ES-I3 (cell line): ENCODE data around the gene NUBPL.
"Not testable (repeated sequence)": the region's sequence is repeated elsewhere in the genome, so short reads cannot be mapped to it uniquely, and the experiment has no call there.

ENCODE experiments used
- H3K36me3 ChIP-seq: 2 replicates; pipeline ENCODE4 v1.6.1; 2013; ENCODE audit warnings: mild to moderate bottlenecking, low read length, control low read depth, moderate library complexity; ENCODE audit not compliant: insufficient read depth
- H3K4me1 ChIP-seq: 2 replicates; pipeline ENCODE4 v1.6.1; 2013; ENCODE audit warnings: mild to moderate bottlenecking, control low read depth, low read length; ENCODE audit not compliant: insufficient read depth
- H3K9ac ChIP-seq: 2 replicates; pipeline ENCODE4 v1.6.1; 2013; ENCODE audit warnings: low read depth, mild to moderate bottlenecking, low read length, moderate library complexity
- H3K9me3 ChIP-seq: 2 replicates; pipeline ENCODE4 v1.6.1; 2013; ENCODE audit warnings: mild to moderate bottlenecking, low read length, moderate library complexity; ENCODE audit not compliant: control insufficient read depth, insufficient read depth

NUBPL gene

DNA sequence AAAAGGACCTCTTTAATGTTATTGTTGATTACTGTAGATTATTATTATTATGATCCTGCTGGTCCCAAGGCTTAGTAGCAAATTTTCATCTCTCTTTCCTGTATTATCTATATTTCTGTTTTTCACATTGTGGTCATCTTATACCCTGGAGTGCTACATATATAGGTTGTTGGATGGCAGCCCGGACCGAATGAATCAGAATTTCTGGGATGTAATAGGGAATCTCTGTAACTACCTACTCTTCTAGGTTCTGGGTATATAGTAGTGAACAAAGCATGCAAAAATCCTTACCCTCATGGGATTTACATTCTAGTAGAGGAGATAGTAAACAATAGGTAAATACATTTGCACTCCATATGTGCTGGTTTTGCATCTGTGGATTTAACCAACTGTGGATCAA lies 31.4 kb downstream of the NUBPL start:
- Histone ChIP-seq H3K9ac (no peak overlapping the region), H3K4me1 (no peaks in the 10 kb centered on the region), H3K36me3 (no peaks in the 10 kb centered on the region), H3K9me3 (no peaks in the 10 kb centered on the region)

DNA sequence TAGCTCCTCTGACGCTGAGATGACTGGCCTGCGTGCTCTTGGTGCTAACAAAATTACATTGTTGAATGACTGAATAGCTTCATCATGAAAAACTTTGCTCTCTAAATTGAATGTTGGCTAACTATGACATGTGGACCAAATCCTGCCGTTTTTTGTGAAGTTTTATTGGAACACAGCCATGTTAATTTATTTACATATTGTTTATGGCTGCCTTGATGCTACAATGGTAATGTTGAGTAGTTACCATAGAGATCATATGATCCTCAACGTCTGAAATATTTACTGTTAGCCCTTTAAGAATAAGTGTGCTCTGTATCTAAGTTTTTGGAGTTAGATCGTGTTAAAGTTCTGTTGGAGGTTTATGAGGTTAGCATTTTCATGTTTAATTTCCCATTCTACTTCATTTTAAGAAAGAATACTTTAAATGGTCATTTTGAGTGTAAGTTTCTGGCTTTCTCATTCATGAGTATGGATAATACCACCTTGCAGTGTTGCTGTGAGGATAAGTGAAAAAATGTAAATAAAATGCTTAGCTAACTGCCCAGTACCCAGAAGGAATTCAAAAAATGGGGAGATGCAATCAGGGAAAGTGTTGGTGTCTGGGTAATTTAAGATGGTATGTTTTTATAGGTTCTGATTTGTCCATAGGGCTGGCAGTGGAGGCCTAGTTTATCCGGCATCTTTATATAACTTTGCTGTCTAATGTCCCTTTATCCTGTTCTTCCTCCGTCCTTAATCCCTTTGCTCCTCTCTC lies 35.3 kb downstream of the NUBPL start:
- no peak overlapping the region for H3K9ac ChIP-seq
- H3K4me1 ChIP-seq, result no peaks in the 10 kb centered on the region
- H3K36me3 ChIP-seq, result no peaks in the 10 kb centered on the region
- H3K9me3 ChIP-seq, result no peaks in the 10 kb centered on the region

DNA sequence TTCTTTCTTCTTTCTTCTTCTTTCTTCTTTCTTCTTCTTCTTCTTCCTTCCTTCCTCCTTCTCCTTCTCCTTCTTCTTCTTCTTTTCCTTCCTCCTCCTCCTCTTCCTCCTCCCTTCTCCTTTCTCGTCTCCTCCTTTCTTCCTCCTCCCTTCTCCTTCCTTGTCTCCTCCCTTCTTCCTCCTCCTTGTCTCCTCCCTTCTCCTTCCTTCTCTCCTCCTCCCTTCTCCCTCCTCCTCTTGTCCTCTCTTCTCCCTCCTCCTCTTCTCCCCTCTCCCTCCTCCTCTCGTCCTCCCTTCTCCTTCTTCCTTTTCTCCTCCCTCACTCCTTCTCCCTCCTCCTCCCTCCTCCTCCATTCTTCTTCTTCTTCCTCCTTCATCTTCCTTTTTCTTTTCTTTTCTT lies 44.5 kb downstream of the NUBPL start:
- Histone ChIP-seq H3K9ac (no peak overlapping the region), H3K9me3 (no peaks in the 10 kb centered on the region), H3K36me3 (no peaks in the 10 kb centered on the region), H3K4me1 (no peaks in the 10 kb centered on the region)

DNA sequence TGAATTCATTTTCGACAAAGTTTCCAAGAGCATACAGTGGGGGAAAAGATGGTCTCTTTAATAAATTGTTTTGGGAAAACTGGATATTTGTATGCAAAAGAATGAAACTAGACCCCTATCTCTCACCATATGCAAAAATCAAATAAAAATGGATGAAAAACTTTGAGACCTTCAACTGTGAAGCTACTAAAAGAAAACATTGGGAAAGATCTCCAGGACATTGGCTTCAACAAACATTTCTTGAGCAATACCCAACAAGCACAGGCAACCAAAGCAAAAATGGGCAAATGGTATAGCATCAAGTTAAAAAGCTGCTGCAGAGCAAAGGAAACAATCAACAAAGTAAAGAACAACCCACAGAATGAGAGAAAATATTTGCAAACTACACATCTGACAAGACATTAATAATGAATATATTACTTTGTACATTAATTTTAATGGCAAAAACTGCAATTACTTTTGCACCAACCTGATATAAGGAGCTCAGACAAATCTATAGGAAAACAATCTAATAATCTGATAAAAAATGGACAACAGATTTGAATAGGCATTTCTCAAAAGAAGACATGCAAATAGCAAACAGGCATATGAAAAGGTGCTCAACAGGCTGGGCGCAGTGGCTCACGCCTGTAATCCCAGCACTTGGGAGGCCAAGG lies 50.7 kb downstream of the NUBPL start:
- H3K36me3 ChIP-seq, result no peaks in the 10 kb centered on the region
- no peaks in the 10 kb centered on the region for H3K4me1 ChIP-seq
- H3K9ac ChIP-seq, result no peak overlapping the region
- H3K9me3 ChIP-seq, result no peaks in the 10 kb centered on the region

DNA sequence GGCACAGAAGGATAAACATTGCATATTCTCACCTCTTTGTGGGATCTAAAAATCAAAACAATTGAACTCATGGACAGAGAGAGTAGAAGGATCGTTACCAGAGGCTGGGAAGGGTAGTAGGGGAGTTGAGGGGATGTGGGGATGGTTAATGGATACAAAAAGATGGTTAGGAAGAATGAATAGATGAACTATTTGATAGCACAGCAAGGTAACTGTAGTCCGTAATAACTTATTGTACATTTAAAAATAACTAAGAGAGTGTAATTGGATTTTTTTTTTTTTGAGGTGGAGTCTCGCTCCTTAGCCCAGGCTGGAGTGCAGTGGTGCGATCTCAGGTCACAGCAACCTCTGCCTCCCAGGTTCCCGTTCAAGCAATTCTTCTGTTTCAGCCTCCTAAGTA lies 52.0 kb downstream of the NUBPL start:
- H3K36me3 ChIP-seq, result no peaks in the 10 kb centered on the region
- H3K4me1 ChIP-seq, result no peaks in the 10 kb centered on the region
- H3K9ac ChIP-seq, result no peak overlapping the region
- H3K9me3 ChIP-seq, result no peaks in the 10 kb centered on the region

DNA sequence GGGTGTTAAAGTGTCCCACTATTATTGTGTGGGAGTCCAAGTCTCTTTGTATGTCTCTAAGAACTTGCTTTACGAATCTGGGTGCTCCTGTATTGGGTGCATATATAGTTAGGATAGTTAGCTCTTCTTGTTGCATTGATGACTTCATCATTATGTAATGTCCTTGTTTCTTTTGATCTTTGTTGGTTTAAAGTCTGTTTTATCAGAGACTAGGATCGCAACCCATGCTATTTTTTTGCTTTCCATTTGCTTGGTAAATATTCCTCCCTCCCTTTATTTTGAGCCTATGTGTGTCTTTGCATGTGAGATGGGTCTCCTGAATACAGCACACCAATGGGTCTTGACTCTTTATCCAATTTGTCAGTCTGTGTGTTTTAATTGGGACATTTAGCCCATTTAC lies 57.7 kb downstream of the NUBPL start:
- H3K4me1 ChIP-seq, result not testable (repeated sequence)

DNA sequence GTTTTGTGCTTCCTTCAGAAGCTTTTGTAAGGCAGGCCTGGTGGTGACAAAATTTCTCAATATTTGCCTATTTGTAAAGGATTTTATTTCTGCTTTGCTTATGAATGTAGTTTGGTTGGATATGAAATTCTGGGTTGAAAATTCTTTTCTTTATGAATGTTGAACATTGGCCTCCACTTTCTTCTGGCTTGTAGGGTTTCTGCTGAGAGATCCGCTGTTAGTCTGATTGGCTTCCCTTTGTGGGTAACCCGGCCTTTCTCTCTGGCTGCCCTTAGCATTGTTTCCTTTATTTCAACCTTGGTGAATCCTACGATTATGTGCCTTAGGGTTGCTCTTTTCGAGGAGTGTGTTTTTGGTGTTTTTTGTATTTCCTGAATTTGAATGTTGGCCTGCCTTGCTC lies 58.2 kb downstream of the NUBPL start:
- Histone ChIP-seq H3K36me3 (no peaks in the 10 kb centered on the region), H3K4me1 (no peaks in the 10 kb centered on the region), H3K9me3 (peaks cover 3% of the 10 kb centered on the region), H3K9ac (no peak overlapping the region)

More for the DNA sequence above, 57.7 kb downstream of the NUBPL start:
- H3K36me3 ChIP-seq, H3K9ac ChIP-seq, H3K9me3 ChIP-seq: not testable (repeated sequence)

DNA sequence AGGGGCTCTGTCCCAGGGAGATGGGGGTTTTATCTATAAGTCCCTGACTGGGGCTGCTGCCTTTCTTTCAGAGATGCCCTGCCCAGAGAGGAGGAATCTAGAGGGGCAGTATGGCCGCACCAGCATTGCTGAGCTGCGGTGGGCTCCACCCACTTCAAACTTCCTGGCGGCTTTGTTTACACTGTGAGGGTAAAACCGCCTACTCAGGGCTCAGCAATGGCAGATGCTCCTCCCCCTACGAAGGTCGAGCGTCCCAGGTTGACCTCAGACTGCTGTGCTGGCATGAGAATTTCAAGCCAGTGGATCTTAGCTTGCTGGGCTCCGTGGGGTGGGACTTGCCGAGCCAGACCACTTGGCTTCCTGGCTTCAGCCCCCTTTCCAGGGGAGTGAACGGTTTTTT lies 59.7 kb downstream of the NUBPL start:
- not testable (repeated sequence) for H3K9me3 ChIP-seq, H3K4me1 ChIP-seq, H3K9ac ChIP-seq, H3K36me3 ChIP-seq

DNA sequence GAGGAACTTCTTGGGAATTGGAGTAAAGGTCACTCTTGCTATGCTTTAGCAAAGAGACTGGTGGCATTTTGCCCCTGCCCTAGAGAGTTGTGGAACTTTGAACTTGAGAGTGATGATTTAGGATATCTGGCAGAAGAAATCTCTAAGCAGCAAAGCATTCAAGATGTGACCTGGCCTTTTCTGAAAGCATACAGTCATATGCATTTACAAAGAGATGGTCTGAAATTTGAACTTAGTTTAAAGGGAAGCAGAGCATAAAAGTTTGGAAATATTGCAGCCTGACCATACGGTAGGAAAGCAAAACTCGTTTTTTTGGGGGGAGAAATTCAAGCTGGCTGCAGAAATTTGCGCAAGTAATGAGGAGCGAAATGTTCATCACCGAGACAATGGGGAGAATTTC lies 60.9 kb downstream of the NUBPL start:
- Histone ChIP-seq H3K36me3 (no peaks in the 10 kb centered on the region), H3K4me1 (no peaks in the 10 kb centered on the region), H3K9me3 (peaks cover 3% of the 10 kb centered on the region), H3K9ac (no peak overlapping the region)

DNA sequence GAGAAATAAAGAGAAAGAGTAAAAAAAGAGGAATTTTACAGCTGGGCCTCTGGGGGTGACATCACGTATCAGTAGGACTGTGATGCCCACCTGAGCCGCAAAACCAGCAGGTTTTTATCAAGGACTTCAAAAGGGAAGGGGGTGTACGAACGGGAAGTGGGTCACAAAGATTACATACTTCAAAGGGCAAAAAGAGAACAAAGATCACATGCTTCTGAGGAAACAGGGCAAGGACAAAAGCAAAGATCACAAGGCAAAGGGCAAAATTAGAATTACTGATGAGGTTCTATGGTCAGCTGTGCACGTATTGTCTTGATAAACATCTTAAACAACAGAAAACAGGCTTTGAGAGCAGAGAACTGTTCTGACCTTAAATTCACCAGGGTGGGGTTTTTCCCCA lies 91.7 kb downstream of the NUBPL start:
- H3K4me1 ChIP-seq, H3K9me3 ChIP-seq, H3K36me3 ChIP-seq, H3K9ac ChIP-seq: not testable (repeated sequence)

DNA sequence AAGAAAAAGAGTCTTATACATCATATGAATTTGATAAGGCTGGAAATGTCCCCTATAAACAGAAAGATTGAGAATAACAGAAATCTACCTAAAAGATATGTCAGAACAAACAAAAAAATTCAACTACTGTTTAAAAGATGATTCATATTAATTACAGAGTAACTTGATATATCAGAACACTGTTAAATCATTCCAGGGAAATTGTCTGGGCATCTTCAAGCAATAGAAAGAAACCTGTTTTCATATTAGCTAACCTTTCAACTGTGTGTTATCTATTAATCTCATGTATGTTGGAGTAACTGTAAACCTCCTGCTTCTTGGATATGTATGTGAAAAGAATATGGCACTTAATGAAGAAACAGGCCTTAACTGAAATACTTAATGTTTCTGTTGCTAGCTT lies 96.7 kb downstream of the NUBPL start:
- Histone ChIP-seq H3K36me3 (no peaks in the 10 kb centered on the region), H3K9me3 (no peaks in the 10 kb centered on the region; the same call in 1 of the 2 replicates), H3K9ac (no peak overlapping the region), H3K4me1 (no peaks in the 10 kb centered on the region)

DNA sequence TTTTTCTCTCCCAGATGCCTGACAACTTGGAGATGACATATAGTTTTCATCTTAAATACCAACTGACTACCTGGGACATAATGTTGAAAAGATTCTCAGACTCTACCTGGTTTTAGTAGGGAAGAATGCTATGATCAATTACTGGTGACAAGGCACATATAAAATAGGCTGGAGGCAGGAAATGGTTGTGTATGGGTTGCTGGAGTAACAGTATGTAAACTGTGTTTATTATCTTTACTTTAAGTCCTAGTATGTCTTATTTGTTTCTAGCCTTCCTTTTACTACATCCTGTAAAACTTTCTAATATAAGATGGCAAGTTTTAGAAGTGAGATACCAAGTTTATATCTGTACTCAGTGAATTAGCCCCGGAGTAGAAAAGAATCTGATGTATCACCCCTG lies 98.1 kb downstream of the NUBPL start:
- H3K4me1 ChIP-seq, result no peaks in the 10 kb centered on the region
- no peak overlapping the region for H3K9ac ChIP-seq
- H3K36me3 ChIP-seq, result no peaks in the 10 kb centered on the region
- H3K9me3 ChIP-seq, result no peaks in the 10 kb centered on the region

DNA sequence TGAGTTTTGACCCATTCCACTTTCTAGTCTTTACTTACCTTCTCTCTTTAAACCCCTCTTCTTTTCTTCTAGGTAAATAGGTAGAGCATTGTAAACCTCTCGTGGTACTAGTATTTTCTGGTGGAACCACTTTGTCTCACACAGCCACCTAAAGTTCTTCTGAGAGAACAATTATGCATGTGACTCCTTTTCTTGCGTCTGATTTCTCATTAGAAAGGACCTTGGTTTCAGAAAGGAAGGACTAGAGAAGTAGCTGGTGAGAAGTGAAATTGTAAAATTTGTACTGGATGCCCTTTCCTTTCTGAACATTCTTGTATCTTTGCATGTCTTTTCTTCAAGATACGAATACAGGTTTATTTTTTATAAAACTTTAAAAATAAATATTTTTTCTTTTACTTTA lies 99.0 kb downstream of the NUBPL start:
- H3K4me1 ChIP-seq, result no peaks in the 10 kb centered on the region
- no peaks in the 10 kb centered on the region for H3K36me3 ChIP-seq
- no peak overlapping the region for H3K9ac ChIP-seq
- no peaks in the 10 kb centered on the region for H3K9me3 ChIP-seq

DNA sequence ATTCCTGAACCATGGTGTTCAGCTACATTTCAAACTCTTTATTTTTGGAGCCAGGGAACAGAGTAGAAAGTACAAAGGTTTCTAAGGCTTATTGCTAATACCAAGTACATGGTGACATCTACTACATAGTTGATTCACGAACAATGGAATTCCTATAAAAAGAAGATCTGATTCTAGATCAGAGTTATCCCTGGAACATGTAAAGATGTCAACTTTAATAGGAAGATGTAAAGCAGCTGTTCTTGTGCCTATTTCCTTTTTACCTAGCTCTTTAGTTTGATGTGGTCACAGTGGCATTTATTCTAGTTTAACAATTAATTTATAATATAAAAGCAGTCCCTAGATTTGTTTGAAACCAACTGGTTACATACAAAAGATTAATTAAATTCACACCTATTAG lies 99.5 kb downstream of the NUBPL start:
- Histone ChIP-seq H3K4me1 (no peaks in the 10 kb centered on the region), H3K36me3 (no peaks in the 10 kb centered on the region), H3K9me3 (no peaks in the 10 kb centered on the region), H3K9ac (no peak overlapping the region)

DNA sequence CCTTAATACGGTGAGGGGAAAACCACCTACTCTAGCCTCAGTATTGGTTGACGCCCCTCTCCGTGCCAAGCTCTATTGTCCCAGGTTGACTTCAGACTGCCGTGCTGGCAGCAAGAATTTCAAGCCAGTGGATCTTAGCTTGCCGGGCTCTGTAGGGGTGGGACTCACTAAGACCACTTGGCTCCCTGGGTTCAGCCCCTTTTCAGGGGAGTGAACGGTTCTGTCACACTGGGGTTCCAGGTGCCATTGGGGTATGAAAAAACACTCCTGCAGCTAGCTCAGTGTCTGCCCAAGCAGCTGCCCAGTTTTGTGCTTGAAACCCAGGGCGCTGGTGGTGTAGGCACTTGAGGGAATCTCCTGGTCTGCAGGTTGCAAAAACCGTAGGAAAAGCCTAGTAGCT lies 107.1 kb downstream of the NUBPL start:
- Histone ChIP-seq H3K9me3 (no peaks in the 10 kb centered on the region), H3K36me3 (no peaks in the 10 kb centered on the region), H3K4me1 (no peaks in the 10 kb centered on the region), H3K9ac (no peak overlapping the region)
